NCI-H748 treated with DMSO at 0.1 percent for 48 hours (cell line): ENCODE data around the gene RNF145.
"Not testable (repeated sequence)": the region's sequence is repeated elsewhere in the genome, so short reads cannot be mapped to it uniquely, and the experiment has no call there.

Source experiments
- DNase-seq: peaks from one replicate; lab custom pipeline; 2025; lab: John Stamatoyannopoulos, UW

Gene RNF145

GRCh38 chr5:159190170-159190569 is 19.2 kb downstream of the RNF145 start:
- DNase-seq = no peak

- DNase-seq = no peak
These were observed 20.0 kb downstream of the RNF145 start for GRCh38 chr5:159189310-159189709.

- DNase-seq = no peak
These were observed 21.6 kb downstream of the RNF145 start for GRCh38 chr5:159187719-159188118.

GRCh38 chr5:159186319-159186718 is 23.0 kb downstream of the RNF145 start:
- no peak for DNase-seq

GRCh38 chr5:159185773-159186172 is 23.6 kb downstream of the RNF145 start:
- no peak for DNase-seq

- DNase-seq = no peak
These were observed 24.4 kb downstream of the RNF145 start for GRCh38 chr5:159184858-159185381.

- no peak for DNase-seq
These were observed 25.1 kb downstream of the RNF145 start for GRCh38 chr5:159184236-159184635.

GRCh38 chr5:159183247-159183646 is 26.1 kb downstream of the RNF145 start:
- DNase-seq = no peak

- no peak for DNase-seq
These were observed 26.7 kb downstream of the RNF145 start for GRCh38 chr5:159182691-159183090.

GRCh38 chr5:159181651-159182050 is 27.7 kb downstream of the RNF145 start:
- no peak for DNase-seq

GRCh38 chr5:159181152-159181551 is 28.2 kb downstream of the RNF145 start:
- DNase-seq = no peak

- DNase-seq = no peak
These were observed 29.6 kb downstream of the RNF145 start for GRCh38 chr5:159179529-159180305.

GRCh38 chr5:159178978-159179377 is 30.4 kb downstream of the RNF145 start:
- DNase-seq = no peak

- no peak for DNase-seq
These were observed 33.8 kb downstream of the RNF145 start for GRCh38 chr5:159175547-159175946.

GRCh38 chr5:159174511-159175168 is 34.7 kb downstream of the RNF145 start:
- no peak for DNase-seq

- no peak for DNase-seq
These were observed 38.1 kb downstream of the RNF145 start for GRCh38 chr5:159171274-159171673.

- DNase-seq = no peak
These were observed 39.3 kb downstream of the RNF145 start for GRCh38 chr5:159170021-159170420.

GRCh38 chr5:159166416-159166815 is 42.9 kb downstream of the RNF145 start:
- DNase-seq = no peak

GRCh38 chr5:159163701-159164046 is 45.7 kb downstream of the RNF145 start:
- DNase-seq = no peak

- DNase-seq = no peak
These were observed 46.2 kb downstream of the RNF145 start for GRCh38 chr5:159163027-159163700.

GRCh38 chr5:159161361-159162214 is 47.8 kb downstream of the RNF145 start:
- no peak for DNase-seq

GRCh38 chr5:159158553-159159091 is 50.7 kb downstream of the RNF145 start:
- DNase-seq = not testable (repeated sequence)
